Stimulated activated CD4-positive, alpha-beta T cell treated with anti-CD3 and anti-CD28 coated beads, TNF-alpha, amount 100 ng/mL, for 24 hours (primary cell): ENCODE measurements around the gene SFXN3.

Source experiments
- DNase-seq, 3 experiments: peaks; one replicate each; pipeline ENCODE4 v3.0.0-alpha.2; 2020; ENCODE audit warnings: low read depth in 3 of 3

The SFXN3 gene

DNA sequence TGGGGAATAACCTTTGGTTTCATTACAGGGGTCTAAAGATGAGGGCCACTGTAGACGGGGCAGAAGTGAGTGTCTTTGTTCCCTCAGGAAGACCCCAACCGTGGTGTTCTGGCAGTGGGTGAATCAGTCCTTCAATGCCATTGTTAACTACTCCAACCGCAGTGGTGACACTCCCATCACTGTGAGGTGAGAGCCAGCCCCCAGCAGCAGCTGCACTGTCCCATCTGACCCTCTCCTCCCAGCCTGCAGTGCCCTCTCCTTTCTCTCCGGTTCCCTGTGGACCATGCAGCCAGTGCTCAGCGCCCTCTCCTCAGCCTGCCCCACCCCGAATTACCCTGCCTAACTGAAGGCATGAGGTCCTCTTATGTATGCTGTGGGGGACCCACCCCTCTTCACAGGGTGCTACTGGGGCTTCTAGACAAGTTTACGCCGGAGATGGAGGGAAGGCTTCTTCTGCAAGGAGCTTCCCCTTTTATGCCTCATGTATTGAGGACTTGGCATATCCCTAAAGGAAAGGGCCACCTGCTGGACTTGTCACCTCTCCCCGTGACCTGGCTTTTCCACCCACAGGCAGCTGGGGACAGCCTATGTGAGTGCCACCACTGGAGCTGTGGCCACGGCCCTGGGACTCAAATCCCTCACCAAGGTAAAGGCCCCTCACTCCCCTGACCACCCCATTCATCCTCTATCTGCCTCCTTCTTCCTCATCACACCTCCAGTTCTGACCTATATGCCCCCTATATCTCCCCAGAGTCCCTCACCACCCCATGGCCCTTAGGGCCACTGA, 5.1 kb downstream of the SFXN3 start:
- no peak for DNase-seq

DNA sequence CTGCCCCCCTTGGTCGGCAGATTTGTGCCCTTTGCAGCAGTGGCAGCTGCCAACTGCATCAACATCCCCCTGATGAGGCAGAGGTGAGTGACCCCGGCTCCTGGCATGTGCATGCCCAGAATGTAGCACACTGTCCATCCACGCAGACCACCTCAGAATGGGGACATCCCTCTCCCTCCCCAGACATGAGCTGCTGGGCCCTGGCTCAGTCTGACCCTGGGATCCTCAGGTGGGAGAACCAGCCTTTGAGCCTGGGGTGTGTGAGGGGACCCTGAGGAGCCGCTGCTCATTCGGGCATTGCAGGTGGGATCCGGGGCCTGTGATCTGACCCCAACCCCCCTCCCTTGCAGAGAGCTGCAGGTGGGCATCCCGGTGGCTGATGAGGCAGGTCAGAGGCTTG, 5.7 kb downstream of the SFXN3 start:
- DNase-seq, result no peak

DNA sequence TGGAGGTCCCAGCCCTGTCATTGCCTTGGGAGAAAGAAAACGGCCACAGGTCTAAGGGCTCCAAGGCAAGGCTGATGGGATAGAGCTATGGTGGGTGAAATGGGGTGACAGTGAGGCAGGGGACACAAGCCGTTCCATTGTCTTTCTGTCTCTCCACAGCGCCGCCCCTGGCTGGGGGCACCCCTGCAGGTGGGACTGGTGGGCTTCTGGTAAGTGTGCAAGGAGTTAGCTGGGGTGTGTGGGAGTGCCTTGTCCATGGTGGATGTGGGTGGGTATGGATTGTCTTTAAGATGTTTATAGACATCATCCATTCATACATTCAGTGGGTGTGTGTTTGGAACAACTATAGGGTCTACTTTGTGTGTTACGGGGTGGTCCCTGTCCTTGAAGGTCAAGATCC, 7.5 kb downstream of the SFXN3 start:
- no peak for DNase-seq

DNA sequence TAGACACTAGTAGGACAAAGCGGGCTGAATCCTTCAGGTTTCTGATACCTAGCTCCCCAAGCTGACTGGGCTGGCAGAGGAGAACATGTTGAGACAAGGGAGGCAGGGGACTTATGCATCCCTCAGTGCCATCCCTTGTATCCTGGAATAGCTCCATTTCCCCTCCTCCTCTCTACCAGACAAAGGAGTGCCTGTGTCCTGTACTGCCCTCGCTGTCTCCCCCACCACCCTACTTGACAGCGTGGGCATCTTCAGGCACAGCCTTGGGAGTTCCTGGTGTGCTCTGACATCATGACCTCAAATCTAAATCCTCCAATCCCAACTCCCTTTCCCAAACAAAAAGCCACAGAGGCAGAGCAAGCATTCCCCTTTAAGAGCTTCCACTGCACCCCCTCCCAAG, 9.0 kb downstream of the SFXN3 start:
- no peak for DNase-seq

DNA sequence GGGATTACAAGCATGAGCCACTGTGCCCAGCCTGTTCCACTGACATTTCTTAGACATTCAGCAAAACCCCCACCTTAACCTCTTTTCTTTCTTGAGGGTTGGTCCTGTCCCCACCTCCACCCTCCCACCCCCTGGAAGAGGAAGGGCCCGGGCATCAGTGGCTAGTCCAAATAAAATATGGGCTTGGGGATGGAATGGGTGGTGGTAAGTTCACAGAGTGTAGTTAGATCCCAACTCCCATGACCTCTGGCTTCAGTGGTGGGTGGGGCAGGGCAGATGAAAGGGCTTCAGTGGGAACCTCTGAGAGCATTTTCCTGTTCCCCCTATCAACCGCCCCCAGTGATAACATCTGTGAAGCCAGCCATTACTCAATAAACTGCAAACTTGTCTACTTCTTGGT, 9.8 kb downstream of the SFXN3 start:
- DNase-seq, result no peak

DNA sequence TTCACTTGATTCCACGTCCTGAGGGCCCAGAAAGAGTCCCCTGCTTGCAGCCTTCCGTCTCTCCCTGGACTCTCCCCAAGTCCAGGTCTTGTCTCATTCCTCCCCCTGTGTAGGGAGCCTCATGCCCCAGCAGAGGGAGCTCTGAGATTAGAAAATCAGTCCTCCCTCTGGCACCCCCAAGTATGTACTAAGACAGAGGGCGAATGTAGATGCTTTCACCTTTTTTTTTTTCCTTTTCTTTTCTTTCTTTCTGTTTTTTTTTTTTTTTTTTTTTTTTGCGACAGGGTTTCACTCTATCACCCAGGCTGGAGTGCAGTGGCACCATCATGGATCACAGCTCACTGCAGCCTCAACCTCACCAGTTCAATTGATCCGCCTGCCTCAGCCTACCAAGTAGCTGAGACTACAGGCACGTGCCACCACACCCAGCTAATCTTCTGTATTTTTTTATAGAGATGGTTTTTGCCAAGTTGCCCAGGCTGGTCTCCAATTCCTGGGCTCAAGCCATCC, 10.3 kb downstream of the SFXN3 start:
- DNase-seq, result peak in 2 of 3 experiments; percentile 52 to 66

DNA sequence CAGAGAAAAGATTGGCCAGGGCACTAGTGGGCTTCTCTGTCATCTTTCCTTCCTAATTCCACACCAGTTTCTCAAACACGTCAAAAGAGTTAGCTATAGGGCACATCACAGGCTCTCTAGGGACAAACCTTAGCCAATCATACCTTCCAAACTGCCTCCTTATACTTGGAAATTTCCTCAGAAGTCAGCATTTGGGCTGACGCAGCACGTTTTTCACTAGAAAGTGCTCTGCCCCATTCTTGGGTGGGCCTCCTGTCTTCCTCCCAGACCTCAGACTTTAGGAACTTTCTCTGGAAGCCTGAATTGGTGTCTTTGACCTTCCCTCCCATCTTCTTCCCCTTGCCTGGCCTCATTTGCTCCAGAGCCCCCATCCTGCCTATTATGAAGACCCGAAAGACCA, 11.1 kb downstream of the SFXN3 start:
- DNase-seq, result no peak

DNA sequence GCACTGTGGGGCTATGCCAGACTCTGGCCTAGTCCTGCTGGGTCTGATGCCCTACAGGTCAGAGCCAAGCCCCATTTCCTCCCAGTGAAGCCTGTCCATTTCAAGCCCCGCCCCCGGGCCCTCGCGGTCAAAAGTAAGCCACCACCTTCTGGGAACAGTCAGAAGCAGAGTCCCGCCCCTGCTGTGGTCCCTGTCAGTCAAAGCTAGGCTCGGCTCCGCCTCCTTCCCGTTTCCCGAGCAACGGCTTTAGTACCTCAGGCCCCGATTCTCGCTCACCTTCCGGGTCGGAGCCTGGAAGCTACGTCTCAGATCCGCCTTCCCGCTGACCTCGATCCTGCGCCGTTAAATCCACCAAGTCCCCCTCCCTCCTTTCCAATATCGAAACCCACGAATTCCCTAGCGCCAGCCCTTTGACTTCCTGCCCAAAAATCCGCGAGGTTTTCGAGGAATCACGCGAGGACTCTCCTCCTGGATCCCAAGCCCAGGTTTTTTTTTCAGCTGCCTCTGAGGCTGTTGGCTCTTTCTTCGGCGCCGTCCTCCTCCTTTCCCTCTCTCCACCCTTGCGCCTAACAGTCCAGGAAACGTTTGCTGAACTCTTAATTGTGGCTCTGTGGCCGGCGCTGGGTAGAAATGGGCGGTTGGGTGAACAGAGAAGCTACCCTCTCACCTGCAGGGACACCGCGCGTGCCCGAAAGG, 11.8 kb downstream of the SFXN3 start:
- DNase-seq, result peak; percentile 77 to 92 (median 81)

DNA sequence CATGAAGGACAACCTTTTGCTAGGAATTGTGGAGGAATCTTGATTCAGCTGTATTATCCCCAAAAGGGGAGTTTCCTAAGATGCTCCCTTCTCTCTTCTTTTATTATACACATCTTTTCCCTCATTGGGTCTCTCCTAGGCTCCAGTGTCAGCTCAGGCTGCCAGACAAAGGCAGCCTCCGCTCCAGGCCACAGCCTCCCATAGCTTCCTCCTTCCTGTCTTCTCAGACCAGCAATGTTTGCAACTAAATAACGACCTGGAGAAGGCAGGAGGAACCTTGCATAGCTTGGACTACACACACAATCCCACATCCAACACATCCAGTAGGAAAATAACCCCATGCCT, 12.3 kb downstream of the SFXN3 start:
- DNase-seq, result no peak

DNA sequence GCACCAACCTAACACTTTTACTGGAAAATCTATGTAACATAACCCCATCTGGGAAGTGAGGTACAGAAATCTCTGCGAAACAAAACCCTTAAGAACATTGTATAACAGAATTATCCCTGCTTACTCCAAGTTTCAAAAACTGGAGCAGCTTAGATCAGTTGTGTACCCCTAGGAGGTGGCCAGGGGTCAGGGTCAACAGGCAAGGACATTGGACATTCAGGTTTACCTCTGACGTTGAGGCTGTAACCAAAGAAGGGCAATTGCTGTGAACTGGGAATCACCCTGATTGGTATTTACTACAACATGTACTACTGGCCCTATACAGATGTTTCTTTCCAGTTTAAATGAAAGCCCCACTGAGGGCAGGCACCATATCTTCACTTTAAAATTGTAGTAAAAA, 13.1 kb downstream of the SFXN3 start:
- no peak for DNase-seq

DNA sequence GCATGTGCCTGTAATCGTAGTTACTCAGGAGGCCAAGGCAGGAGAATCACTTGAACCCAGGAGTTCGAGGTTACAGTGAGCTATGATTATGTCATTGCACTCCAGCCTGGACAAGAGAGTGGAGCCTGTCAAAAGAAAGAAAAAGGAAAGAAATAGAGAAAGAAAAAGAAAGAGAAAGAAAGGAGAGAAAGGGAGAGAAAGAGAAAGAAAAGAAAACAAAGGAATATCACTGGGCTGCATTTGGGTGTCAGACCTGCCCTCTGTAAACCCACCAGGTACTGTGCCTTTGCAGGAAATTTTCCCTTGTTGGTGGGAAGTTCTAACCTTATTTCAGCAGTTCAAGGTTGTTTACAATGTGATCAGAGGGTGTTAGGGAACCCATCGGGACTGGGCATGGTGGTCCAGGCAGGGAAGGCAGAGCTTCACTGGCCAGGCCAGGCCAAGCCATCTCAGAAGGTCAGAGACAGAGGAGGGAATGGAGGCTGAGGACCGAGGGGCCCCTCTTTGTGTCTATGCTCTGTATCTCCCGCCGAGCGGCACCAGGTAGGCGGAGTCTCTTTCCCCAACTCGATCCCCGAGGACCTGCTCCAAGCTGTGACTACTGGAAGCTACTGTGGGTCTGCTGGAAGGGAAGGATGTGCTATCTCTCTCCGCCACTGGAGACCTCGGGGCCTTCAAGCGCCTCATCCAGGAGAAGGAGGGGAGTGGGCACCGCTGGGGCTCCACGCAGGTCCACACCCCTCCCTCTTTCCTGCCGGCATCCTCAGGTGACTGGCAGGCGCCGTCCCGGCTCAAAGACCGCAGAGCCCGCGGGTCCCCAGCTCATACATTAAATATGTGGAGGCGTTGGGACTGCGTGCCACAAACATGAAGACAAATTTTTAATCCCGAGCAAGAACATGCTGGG, 15.6 kb downstream of the SFXN3 start:
- DNase-seq, result no peak

DNA sequence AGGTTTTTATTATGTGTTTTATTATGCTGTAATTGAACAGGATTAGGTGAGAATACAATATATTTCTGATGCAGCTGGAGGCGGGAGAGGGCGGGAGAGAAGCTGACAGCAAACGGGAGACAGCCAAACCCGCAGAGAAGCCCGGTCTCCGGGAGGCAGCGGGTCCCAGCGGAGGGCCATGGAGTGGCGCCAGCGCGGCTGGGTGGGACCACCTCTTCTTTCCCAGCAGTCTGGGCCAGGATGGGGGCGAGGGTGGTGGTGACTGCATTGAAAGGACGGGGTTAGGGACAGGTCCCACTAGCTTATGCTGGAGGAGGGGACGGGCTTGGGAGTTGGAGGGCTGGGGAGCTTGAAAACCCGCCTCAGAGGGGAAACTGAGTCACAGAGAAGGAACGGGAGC, 16.2 kb downstream of the SFXN3 start:
- no peak for DNase-seq

DNA sequence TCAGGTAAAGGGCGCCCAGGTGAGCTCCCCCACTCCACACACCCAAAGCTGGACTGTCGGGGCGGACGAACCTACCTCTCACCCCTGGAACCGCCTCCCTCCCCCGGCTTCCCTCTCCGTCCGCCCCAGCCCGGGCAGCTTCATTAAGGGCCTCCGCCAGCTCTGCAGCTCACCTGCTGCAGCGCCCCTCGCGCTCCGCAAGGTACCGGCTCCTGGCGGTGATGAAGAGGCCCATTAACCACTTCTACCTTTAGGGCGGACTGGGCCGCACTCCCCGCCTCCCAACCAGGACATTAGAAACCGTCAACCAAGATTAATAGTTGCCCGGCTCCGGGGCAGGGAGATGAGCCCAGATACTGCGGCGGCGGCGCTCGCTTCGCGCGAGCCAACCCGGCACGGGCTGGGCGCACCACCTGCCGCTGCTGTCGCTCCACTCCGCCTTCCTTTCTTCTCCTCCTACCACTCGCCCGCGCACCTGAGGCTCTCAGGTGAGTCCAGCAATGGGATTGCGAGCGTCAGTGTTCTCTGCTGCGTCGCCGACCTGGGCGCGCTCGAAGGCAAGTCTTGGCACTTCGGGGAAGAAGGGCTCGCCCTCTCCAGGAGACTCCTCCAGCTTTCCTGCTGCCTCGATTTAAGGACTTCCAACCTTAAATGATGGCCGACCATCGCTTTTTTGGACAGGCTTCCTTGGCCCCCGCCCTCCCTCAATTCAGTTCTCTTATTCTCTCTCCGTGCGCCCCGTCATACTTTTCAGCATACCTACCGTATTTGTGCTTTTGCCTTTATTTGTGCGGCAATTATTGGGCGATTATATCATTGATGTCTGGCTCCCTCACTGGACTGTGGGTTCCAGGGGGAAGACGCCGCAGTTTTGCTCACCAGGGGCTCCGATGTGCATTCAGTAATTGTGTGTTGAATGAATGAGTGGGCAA, 17.2 kb downstream of the SFXN3 start:
- DNase-seq, result no peak

DNA sequence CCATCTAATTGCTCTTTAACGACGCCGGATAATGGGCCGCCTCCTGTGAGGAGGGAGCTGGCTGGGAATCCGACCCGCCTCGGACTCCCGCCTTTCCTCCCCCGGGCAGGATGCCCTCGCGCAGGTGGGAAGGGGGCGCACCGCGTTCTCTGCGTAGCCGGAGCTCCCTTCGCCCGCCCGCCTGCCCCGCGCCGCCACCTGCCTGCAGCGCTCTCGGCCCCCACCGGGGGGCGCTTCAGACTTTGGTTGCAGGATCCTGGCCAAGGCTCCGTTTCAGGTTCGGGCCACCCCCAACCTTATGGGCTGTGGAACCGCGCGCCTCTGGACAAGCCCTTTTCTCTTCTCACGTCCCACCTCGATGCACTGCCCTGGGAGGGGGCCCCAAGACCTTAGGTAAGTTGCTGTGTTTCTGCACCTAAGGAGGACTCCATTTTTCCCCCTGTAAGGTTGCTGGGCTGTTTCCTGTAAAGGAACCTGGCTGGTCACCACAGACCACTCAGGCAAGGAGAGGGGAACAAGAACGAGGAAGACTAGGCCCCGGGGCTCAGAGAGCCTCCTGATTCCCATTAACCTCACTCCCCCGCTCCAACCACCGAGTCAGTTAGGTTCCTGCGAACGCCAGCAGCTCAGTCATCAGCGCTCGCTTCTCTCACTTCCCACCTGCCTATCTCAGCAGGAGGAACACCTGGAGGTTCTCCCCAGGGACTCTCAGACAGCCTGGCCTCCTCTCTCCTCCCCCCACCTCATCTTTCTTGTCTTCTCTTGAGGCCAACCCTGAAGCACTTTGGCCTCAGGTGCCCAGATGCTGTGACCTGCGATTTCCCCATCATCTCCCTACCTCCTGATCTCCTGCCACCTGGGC, 19.4 kb downstream of the SFXN3 start:
- DNase-seq, result peak; percentile 52 to 79 (median 58)

DNA sequence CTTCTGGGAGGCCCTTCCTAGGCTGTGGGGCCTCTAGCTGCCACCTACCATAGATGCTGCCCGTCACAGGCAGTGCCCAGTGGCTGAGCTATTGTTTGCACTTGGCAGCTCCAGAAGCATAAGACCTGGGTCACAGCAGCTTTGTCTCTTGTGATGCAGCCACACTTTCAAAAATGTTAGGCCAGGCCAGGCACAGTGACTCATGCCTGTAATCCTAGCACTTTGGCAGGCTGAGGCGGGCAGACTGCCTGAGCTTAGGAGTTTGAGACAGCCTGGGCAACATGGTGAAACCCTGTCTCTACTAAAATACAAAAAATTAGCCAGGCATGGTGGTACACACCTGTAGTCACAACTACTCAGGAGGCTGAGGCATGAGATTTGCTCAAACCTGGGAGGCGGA, 21.3 kb downstream of the SFXN3 start:
- no peak for DNase-seq

DNA sequence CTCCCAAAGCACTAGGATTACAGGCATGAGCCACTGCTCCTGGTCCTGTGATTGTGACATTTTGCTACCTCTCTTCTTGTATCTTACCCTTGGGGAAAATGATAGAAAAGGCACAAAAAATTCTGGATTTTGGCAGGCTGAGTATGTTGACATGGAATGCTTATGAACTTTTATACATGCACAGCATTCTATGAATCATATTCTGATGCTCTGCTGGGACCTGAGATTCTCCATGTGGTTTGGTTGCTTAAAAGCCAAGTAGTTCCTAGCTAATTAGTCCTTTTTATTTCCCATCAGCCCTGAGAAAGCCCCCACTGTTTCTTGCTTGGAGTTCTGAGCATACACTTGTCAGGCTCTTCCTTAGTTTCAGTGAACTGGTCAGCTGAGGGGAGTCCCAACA, 22.5 kb downstream of the SFXN3 start:
- DNase-seq, result no peak

DNA sequence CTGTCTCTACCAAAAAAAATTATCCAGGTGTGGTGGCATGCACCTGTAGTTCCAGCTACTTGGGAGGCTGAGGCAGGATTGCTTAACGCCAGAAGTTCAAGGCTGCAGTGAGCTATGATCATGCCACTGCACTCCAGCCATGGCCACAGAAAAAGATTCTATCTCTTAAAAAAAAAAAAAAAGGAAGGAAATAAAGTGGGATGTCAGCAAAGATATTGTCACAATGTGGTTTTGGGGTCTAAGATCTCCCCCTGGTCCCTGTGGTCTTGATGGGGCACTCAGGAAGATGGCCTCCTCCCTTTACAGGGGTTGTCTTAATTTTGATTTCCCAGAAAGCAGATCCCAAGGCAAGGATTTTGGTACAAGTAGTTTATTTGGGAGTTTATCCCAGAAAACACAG, 23.3 kb downstream of the SFXN3 start:
- no peak for DNase-seq

DNA sequence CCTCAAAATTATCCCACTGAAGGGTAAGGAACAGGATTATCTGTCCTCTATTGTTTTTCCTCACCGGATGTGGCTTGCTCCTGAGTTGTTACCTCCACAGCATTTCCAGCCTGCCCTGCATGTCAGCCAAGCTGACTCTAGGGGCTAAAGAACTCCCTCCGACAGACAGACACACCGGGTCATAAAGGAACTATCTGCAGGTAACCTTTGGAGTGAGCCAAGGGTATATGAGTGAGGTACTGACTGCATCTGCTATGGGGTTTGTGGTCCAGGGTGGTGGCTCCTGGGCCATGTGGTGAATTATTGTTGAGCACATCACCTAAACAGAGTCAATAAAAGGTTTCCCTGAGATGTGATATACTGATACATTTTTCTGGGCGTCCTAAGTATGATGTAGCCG, 23.8 kb downstream of the SFXN3 start:
- DNase-seq, result no peak

DNA sequence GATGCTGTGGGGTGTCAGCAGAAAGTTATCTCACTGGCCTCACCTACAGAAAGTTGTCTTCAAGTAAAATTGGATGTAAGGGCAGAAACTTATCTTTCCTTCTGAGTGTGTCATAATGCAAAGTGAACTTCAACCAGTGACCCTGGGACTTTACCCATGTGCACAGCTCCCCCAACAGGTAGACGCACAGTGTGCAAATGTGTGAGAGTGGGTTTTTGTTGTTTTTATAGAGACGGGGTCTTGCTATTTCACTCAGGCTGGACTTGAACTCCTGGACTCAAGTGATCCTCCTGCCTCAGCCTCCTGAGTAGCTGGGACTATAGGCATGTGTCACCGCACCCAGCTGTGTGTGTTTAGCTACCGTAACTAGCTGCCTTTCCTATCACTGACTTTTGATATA, 24.4 kb downstream of the SFXN3 start:
- no peak for DNase-seq
